ENCODE results near the gene ZNF511.

DNA sequence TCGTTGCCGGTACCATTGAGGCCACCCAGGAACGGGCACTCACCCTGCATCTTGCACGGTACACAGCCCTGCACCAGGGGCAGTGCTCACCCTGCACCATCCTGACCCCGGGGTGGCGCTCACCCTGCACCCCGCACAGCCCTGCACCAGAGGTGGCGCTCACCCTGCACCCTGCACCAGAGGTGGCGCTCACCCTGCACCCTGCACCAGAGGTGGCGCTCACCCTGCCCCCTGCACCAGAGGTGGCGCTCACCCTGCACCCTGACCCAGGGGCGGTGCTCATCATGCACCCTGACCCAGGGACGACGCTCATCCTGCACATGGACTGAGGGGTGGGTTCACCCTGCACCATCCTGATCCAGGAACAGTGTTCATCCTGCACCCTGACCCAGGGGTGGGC is 6.5 kb upstream of the ZNF511 start:
- TF ChIP-seq POLR2AphosphoS5 (IDR thresholded peaks at IDR 0.05; ENCODE audit: borderline replicate concordance, low read depth, low read length) (no peak), EZH2 (IDR thresholded peaks at IDR 0.05) (no peak)

Data from SK-N-MC (cell line).